Astrocyte of the cerebellum (primary cell): ENCODE results near the gene EPHB2.
"Not testable (repeated sequence)": the region's sequence is repeated elsewhere in the genome, so short reads cannot be mapped to it uniquely, and the experiment has no call there.

Experiments
- DNase-seq: peaks from one replicate; pipeline ENCODE4 v3.0.0-alpha.2; 2011; ENCODE audit warnings: low read depth
- H3K4me3 ChIP-seq: 2 replicates; pipeline ENCODE4 v1.5.1; 2011; ENCODE audit warnings: mild to moderate bottlenecking, low read depth, low read length, moderate library complexity
- in situ Hi-C: cut with HindIII; loops from 2 replicates; pipeline ENCODE4 v1.10.0; 2017; ENCODE audit warnings: low sequenced_read_pairs
- TF ChIP-seq, protein P1 (sequence below): IDR thresholded peaks from 2 replicates; pipeline ENCODE4 v1.5.1; 2012; ENCODE audit warnings: low read length, low read depth, moderate library complexity, mild to moderate bottlenecking; ENCODE audit errors: missing control alignments

EPHB2 gene

DNA sequence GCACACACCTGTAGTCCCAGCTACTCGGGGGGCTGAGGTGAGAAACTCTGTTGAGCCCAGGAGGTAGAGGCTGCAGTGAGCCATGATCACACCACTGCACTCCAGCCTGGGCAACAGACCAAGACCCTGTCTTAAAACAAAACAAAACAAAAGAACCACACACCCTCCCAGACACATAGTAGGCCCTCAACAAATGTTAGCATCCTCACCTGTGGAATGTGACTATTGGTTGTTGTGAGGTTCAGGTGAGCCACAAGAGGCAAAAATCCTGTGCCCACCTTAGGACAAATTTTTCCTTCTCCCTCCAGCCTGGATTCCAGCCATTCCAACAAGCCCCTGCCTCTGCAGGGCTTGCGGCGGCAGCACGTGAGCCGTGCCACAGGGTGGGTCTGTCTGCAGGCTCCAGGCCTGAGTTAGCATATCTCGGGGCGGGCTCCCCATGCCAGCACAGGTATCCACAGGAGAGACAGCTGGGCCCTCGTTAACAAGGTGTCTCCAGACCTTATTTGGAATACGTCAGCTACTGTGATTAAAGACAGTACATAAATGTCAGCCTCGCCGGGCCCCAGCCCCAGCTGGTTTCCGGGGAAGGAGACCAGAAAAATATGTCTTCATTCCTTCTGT, 40.2 kb upstream of the EPHB2 start:
- no peak overlapping the region for H3K4me3 ChIP-seq
- TF ChIP-seq, protein P1, sequence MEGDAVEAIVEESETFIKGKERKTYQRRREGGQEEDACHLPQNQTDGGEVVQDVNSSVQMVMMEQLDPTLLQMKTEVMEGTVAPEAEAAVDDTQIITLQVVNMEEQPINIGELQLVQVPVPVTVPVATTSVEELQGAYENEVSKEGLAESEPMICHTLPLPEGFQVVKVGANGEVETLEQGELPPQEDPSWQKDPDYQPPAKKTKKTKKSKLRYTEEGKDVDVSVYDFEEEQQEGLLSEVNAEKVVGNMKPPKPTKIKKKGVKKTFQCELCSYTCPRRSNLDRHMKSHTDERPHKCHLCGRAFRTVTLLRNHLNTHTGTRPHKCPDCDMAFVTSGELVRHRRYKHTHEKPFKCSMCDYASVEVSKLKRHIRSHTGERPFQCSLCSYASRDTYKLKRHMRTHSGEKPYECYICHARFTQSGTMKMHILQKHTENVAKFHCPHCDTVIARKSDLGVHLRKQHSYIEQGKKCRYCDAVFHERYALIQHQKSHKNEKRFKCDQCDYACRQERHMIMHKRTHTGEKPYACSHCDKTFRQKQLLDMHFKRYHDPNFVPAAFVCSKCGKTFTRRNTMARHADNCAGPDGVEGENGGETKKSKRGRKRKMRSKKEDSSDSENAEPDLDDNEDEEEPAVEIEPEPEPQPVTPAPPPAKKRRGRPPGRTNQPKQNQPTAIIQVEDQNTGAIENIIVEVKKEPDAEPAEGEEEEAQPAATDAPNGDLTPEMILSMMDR = no peak
- in situ Hi-C loops = no loop called here
- DNase-seq = no peak

DNA sequence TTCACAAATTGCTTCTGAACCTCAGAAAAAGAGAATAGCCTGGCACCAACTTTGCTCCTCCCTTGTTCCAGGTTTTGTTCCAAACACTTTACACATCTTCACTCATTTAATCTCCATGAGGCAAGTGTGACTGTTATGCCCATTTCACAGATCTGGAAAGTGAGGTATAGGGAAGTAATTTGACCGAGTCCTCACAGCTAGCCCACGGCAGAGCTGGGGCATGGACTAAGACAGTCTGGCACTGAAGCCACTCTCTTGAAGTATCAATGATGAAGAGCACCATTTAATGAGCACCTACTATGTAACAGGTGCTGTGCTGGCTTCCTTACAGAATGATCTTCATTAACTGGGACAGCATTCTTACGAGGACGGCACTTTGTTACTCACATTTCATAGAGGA, 38.6 kb upstream of the EPHB2 start:
- in situ Hi-C loops = no loop called here
- TF ChIP-seq, protein P1 = no peak
- H3K4me3 ChIP-seq = no peak overlapping the region
- no peak for DNase-seq

DNA sequence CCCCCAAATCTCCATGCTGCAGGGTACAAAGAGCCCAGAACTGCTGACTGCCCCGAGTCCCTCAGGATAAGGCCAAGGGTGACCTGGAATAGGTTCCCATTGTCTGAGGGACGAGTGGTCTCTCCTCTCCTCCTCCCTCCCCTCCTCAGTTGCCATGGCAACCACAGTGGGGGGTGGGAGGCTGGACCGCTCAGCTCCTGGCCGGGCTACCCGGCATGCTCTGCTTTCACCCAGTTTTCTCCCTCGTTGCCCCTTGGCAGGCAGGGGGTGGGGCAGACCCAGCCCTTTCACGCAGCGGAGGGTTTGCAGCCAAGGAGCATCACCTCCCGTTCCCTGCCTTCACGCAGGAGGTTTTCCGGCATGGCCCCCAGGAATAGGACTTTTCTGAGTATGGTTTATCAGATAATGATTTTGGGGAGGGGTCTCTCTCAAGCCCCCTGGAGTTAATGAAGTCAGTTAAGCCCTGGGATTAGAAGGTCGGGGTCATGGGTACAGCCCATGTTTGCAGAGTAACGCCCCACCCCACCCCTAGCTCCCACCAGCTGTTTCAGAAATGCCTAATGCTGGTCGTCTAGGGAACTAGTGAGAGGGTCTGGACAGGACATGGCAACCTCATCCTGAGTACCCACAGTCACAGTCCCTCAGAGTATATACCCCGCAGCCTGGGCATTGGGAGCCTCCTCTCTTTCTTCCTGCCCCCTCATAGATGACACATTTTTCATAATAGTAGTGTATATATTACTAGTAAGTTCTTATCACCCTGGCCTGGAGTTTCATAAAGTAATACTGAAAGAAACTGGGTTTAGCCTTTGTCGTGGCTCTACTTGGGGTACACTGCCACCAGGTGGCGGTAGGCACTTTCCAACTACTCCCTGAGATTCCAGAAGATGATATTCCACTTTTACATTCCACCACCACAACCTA, 36.9 kb upstream of the EPHB2 start:
- no peak overlapping the region for H3K4me3 ChIP-seq
- in situ Hi-C loops = no loop called here
- TF ChIP-seq, protein P1 = peak; percentile 82
- DNase-seq = peak; percentile 46

- TF ChIP-seq, protein P1 = no peak
- no peak overlapping the region for H3K4me3 ChIP-seq
- no peak for DNase-seq
- in situ Hi-C loops = no loop called here
Observed at GRCh38 chr1:22674410-22674749, 36.3 kb upstream of the EPHB2 start.

DNA sequence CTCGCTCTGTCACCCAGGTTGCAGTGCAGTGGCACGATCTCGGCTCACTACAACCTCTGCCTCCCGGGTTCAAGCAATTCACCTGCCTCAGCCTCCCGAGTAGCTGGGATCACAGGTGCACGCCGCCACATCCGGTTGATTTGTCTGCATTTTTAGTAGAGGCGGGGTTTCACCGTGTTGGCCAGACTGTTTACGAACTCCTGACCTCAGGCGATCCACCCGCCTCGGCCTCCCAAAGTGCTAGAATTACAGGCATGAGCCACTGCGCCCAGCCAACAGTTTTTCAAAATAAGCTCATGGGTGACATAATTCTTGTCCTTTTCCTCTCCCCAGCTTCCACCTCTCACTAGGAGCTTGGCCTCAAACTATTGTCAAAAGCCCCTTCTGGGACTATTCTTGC, 34.5 kb upstream of the EPHB2 start:
- in situ Hi-C loops, H3K4me3 ChIP-seq: not testable (repeated sequence)

GRCh38 chr1:22676916-22677583, 33.6 kb upstream of the EPHB2 start:
- in situ Hi-C loops = no loop called here
- TF ChIP-seq, protein P1 = no peak
- DNase-seq = no peak
- H3K4me3 ChIP-seq = no peak overlapping the region

More for the DNA sequence above, 34.5 kb upstream of the EPHB2 start:
- not testable (repeated sequence) for DNase-seq
